HG03342 (cell line): ENCODE data around the gene GGN.
A peak's percentile ranks its signal among the peaks of the same experiment; 100 is the strongest.
"Not testable (repeated sequence)": the region's sequence is repeated elsewhere in the genome, so short reads cannot be mapped to it uniquely, and the experiment has no call there.

Source experiments
- ATAC-seq: cut with Tn5 transposase; IDR thresholded peaks from one replicate; pipeline ENCODE4 v1.9.1; 2021; ENCODE audit warnings: mild to moderate bottlenecking, moderate library complexity; ENCODE audit not compliant: unreplicated experiment

The GGN gene

GRCh38 chr19:38362946-38363688 is 24.7 kb downstream of the GGN start:
- not testable (repeated sequence) for ATAC-seq

DNA sequence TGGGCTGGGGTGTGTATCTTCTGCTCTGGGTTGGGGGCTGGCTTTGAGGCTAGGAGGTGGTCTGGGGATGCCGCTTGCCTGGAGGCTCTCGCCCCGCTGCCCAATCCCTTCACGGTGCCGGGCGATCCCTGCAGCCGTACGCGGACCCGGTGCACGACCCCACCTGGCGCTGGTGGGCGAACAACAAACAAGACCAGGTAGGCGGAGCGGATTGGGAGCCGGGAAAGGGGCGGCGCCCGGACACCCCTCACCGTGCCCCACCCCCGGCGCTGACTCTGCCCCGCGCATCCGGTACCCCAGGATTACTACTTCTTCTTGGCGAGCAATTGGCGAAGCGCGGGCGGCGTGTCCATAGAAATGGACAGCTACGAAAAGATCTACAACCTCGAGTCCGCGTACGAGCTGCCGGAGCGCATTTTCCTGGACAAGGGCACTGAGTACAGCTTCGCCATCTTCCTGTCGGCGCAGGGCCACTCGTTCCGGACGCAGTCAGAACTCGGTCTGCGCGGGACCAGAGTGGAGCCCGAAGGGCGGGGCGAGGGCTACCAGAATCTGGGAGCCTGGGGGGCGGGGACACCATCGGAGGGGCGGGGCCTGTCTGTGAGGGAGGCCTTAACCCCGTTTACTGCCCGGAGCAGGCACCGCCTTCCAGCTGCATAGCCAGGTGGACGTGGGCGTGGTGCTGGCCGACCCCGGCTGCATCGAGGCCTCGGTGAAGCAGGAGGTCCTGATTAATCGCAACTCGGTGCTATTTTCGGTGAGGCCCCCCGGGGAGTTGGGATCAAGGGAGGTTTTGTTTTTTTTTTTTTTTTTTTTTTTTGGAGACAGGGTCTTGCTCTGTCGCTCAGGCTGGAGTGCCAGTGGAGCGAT is 25.5 kb downstream of the GGN start:
- peak; percentile 40 for ATAC-seq

GRCh38 chr19:38361633-38362075 is 26.2 kb downstream of the GGN start:
- ATAC-seq = peak; percentile 60

GRCh38 chr19:38360839-38361631 is 26.8 kb downstream of the GGN start:
- no peak for ATAC-seq

DNA sequence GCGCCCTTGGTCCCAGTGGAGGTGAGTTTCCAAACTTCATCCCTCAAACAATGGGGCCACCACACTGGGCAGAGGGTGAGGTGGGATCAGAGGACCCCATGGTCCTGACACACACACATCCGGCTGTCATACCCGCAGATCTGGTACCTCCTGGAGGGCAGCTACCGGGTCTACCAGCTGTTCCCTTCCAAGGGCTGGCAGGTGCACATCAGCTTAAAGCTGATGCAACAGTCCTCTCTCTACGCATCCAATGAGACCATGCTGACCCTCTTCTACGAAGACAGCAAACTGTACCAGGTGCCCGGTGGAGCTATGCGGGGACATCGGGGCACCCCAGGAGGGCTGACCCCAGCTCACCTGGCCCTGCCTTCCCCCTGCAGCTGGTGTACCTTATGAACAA is 27.5 kb downstream of the GGN start:
- ATAC-seq = no peak

DNA sequence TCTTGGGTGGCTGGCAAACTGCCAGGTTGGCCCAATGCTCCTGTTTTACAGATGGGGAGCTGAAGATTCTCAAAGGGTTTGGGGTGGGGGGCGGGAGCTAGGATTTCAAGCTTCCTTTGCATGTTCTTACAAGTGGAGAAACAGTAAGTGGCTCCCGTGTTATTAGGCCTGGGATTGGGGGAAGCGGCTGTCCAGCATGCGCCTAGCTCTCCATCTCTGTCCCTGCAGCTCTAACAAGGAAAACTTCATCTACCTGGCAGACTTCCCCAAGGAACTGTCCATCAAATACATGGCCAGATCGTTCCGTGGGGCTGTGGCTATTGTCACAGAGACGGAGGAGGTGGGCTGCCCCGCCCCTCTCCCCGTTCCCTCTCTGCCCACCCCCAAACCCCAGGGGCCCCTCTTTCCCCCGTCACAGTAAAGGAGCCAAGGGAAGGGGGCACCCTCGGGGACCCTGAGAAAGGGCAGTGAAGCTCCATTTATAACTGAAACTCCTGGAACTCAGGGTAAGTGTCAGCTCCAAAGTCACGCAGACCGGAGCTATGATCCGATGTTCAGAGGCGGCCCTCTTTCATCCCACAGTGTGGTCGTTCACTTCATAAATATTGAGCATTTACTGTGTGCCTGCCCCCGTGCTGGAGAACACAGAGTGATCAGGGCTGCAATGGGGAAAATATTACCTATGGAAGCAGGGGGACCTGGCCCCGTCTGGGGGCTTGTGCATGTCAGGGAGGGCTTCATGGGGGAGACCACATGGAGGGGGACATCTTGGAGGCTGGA is 28.4 kb downstream of the GGN start:
- no peak for ATAC-seq

DNA sequence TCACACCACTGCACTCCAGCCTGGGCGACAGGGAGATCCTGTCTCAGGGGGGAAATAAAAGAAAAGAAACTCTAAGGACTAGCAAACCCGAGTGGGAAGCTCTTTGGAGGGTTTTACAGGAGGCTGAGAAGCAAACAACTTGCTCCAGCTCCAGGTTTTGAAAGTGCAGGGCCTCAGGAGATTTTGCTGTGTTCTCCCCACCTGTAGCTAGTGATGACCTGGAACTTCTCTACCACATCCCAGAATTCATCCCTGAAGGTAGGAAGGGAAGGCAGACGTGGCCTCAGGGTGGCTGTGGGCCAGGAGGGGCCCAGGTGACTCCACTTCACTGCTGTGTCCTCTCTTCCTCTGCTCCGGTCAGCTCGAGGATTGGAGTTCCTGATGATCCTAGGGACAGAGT is 29.8 kb downstream of the GGN start:
- no peak for ATAC-seq

GRCh38 chr19:38355728-38356725 is 31.8 kb downstream of the GGN start:
- no peak for ATAC-seq

- ATAC-seq = no peak
These were observed 35.2 kb downstream of the GGN start for GRCh38 chr19:38352611-38353010.

GRCh38 chr19:38351865-38352395 is 35.9 kb downstream of the GGN start:
- ATAC-seq = no peak

DNA sequence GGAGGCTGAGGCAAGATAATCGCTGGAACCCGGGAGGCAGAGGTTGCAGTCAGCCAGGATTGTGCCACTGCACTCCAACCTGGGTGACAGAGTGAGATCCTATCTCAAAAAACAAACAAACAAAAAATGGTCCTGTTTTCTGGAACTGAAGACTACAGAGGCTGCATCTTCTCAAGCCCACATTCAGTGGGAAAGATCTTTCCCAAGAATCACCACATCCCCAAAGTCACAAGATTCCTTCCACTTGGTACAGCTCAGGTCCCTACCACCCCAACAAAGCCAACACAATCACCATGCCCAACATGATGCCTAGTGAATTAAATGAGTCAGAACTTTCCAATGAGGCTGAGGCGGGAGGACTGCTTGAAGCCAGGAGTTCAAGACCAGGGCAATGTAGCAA is 37.0 kb downstream of the GGN start:
- no peak for ATAC-seq

GRCh38 chr19:38346837-38347236 is 41.0 kb downstream of the GGN start:
- ATAC-seq = no peak

- ATAC-seq = no peak
These were observed 46.9 kb downstream of the GGN start for GRCh38 chr19:38340927-38341326.

DNA sequence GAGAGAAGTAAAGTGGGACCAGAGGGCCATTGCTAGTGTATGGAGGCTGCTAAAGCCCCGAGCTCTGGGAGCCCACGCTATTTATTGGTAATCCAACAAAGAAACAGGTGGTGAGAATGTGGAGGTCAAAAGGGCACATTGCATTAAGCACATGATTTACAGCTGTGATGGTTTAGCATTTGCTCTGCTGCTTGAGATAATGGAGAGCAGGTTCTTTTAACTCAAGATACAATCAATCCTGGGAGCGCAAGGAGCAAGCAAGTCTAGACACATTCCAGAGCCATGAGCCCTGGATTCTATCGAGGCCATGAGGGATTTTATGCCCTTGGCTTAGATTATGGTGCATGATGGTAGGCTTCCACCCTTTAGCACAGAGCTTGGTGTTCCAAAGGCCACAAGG is 48.8 kb downstream of the GGN start:
- ATAC-seq = not testable (repeated sequence)

- no peak for ATAC-seq
These were observed 50.5 kb downstream of the GGN start for GRCh38 chr19:38337360-38337653.

- ATAC-seq = peak; percentile 49
These were observed 51.0 kb downstream of the GGN start for GRCh38 chr19:38336638-38337359.

GRCh38 chr19:38335949-38336637 is 51.7 kb downstream of the GGN start:
- peak; percentile 63 for ATAC-seq
